GM18526 (cell line): ENCODE measurements around the gene ANKDD1B.
A peak's percentile ranks its signal among the peaks of the same experiment; 100 is the strongest.

Source experiments
- POLR2A ChIP-seq: IDR thresholded peaks from 3 replicates; pipeline ENCODE4 v1.6.1; 2011; ENCODE audit not compliant: insufficient read length; ENCODE audit errors: extremely low read depth

Gene ANKDD1B

GRCh38 chr5:75648712-75649111 lies 37.5 kb downstream of the ANKDD1B start:
- no peak for TF ChIP-seq POLR2A

- TF ChIP-seq POLR2A = no peak
Observed at GRCh38 chr5:75651575-75652238, 40.5 kb downstream of the ANKDD1B start.

- no peak for TF ChIP-seq POLR2A
Observed at GRCh38 chr5:75653521-75653920, 42.3 kb downstream of the ANKDD1B start.

- TF ChIP-seq POLR2A = no peak
Observed at GRCh38 chr5:75654693-75655295, 43.5 kb downstream of the ANKDD1B start.

- no peak for TF ChIP-seq POLR2A
Observed at GRCh38 chr5:75656311-75657003, 45.2 kb downstream of the ANKDD1B start.

GRCh38 chr5:75659791-75660450 lies 48.7 kb downstream of the ANKDD1B start:
- TF ChIP-seq POLR2A = no peak

- TF ChIP-seq POLR2A = no peak
Observed at GRCh38 chr5:75660678-75661465, 49.6 kb downstream of the ANKDD1B start.

GRCh38 chr5:75662061-75662460 lies 50.8 kb downstream of the ANKDD1B start:
- no peak for TF ChIP-seq POLR2A

GRCh38 chr5:75663579-75664284 lies 52.5 kb downstream of the ANKDD1B start:
- TF ChIP-seq POLR2A = no peak

- TF ChIP-seq POLR2A = no peak
Observed at GRCh38 chr5:75664979-75665378, 53.7 kb downstream of the ANKDD1B start.

GRCh38 chr5:75666801-75667200 lies 55.5 kb downstream of the ANKDD1B start:
- TF ChIP-seq POLR2A = no peak

- TF ChIP-seq POLR2A = no peak
Observed at GRCh38 chr5:75667586-75667985, 56.3 kb downstream of the ANKDD1B start.

GRCh38 chr5:75668445-75668844 lies 57.2 kb downstream of the ANKDD1B start:
- TF ChIP-seq POLR2A = no peak

GRCh38 chr5:75668977-75669689 lies 57.9 kb downstream of the ANKDD1B start:
- TF ChIP-seq POLR2A = peak; percentile 52
